Raji (cell line): ENCODE results near the gene ADRM1.

ENCODE experiments used
- POLR2A ChIP-seq: IDR thresholded peaks from 2 replicates; pipeline ENCODE4 v1.6.1; 2011; ENCODE audit warnings: low read depth, low read length, control low read depth; ENCODE audit not compliant: insufficient read depth

The ADRM1 gene

DNA sequence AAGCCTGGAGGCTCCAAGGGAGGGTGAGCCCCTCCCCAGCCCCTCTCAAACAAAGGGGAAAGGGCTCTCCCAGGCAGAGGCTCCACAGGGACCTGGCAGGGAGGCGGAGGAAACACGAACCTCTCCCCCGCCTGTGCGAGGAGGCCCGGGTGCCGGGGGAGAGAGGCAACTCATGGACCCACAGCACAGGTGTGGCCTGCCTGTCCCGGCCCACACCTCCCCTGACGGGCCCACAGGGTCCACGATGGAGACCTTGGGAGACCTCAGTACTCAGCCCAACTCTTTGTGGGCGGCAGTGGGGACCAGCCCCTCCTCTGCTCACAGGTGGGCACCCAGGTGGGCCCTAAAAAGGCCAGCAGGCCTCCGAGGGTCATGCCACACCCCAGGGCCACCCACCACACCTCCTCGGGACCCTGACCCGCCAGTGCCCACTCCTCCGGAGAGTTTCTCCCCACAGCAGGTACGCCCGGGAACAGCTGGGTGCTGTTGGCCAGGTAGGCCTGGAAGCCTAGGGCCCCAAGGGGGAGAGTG lies 52.1 kb downstream of the ADRM1 start:
- no peak for TF ChIP-seq POLR2A

- no peak for TF ChIP-seq POLR2A
Measured at GRCh38 chr20:62355516-62355877, 52.7 kb downstream of the ADRM1 start.

- TF ChIP-seq POLR2A: no peak
Measured at GRCh38 chr20:62355878-62356588, 53.2 kb downstream of the ADRM1 start.

GRCh38 chr20:62356589-62357186 lies 53.9 kb downstream of the ADRM1 start:
- no peak for TF ChIP-seq POLR2A

DNA sequence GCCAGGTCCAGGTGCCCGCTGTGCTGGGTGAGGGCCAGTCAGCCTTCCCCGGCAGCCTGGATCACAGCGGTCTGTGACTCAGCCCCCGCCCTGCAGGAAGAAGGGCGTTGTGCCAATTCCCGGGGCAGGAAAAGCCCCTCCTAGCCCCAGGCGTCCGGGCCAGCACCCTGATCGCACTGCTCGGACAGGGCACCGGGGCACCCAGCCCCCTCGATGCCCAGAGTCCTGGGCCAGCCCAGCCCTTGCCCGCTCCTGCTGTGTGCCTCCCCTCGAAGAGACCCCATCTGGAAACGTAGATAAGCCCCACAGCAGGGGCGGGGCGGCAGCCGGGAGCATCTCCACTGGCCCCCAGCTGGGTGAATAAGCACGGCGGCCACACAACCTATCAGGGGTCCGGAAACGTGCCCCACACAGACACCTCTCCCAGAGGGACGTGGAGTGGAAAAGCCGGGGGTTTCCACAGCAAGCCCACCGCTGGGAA lies 54.4 kb downstream of the ADRM1 start:
- TF ChIP-seq POLR2A: no peak

DNA sequence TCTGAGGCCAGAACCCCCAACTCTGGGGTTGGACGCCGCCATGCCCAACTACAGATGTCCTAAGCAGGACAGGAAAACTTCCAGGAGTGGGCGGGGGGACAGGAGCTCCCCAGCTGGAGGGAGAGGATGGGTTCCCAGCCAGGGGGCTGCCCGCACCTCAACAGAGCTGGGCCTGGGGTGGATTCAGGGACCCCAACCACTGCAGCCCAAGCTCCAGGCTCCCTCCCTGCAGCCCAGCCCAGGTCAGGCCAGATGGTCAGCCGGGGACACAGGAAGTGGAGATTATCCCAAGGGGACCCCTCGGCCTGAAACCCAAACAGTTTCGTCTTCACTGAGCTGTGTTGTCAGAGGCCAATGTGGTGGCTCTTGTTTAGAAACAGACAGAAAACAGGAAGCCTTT lies 54.9 kb downstream of the ADRM1 start:
- TF ChIP-seq POLR2A: no peak
